Peyer's patch (tissue), 4 donors: Measurements from ENCODE around the gene NUDT1. TPM values are rescaled to one million over a fixed set of nuclear protein-coding genes. Genes with fewer than 3 reads are reported as not detected.
A peak's percentile ranks its signal among the peaks of the same experiment; 100 is the strongest.

Experiments
- DNase-seq, 3 donors: peaks; one replicate each; pipeline ENCODE4 v3.0.0-alpha.2; 2017 to 2019
- H3K27ac ChIP-seq, 4 donors: fragments of 200-600 bp; sonication (generic); one replicate each; pipeline ENCODE4 v1.5.1; 2016 to 2019
- H3K27me3 ChIP-seq, 2 donors: fragments of 200-600 bp; sonication (generic); one replicate each; pipeline ENCODE4 v1.5.1; 2019
- H3K36me3 ChIP-seq, 3 donors: fragments of 200-600 bp; sonication (generic); one replicate each; pipeline ENCODE4 v1.5.1; 2016 to 2019
- H3K4me1 ChIP-seq, 4 donors: fragments of 200-600 bp; sonication (generic); one replicate each; pipeline ENCODE4 v1.5.1; 2016 to 2019
- H3K4me3 ChIP-seq, 4 donors: fragments of 200-600 bp; sonication (generic); 1 replicate in 3 of 4; 2 replicates in 1 of 4; pipeline ENCODE4 v1.5.1; 2016 to 2019; ENCODE audit warnings: mild to moderate bottlenecking in 1 of 4
- H3K9me3 ChIP-seq, 4 donors: fragments of 200-600 bp; sonication (generic); one replicate each; pipeline ENCODE4 v1.5.1; 2016 to 2019; ENCODE audit warnings: mild to moderate bottlenecking in 1 of 4
- CTCF ChIP-seq, 6 experiments: fragments of 450-650 bp in 4 of 6; fragments of 200-600 bp in 2 of 6; sonication (generic) in 1 of 6; IDR thresholded peaks; one replicate each; pipeline ENCODE4 v1.5.1; 2017 to 2019; ENCODE audit warnings: antibody characterized with exemption in 6 of 6, mild to moderate bottlenecking in 3 of 6, moderate library complexity in 1 of 6
- POLR2A ChIP-seq, 2 donors: fragments of 450-650 bp; IDR thresholded peaks; one replicate each; pipeline ENCODE4 v1.5.1; 2017; ENCODE audit warnings: antibody characterized with exemption in 2 of 2, mild to moderate bottlenecking in 2 of 2, moderate library complexity in 2 of 2
- total RNA-seq, 4 donors: library from RNA; depleted of rRNA; stranded (reverse); fragments of >200 nt; gene quantifications; one replicate each; pipeline ENCODE4 v1.1.0, GENCODE V29; 2016

The NUDT1 gene
- total RNA-seq, 4 donors from 2014 or later, result 3.2 to 75.1 (median 11.6) TPM

- H3K4me1 ChIP-seq, result peaks cover 0 to 5% (median 0%) of the 10 kb centered on the region in 4 donors
- TF ChIP-seq CTCF (IDR thresholded peaks at IDR 0.05) (no peak), POLR2A (IDR thresholded peaks at IDR 0.05) (no peak)
- H3K9me3 ChIP-seq, result no peaks in the 10 kb centered on the region
- DNase-seq, result no peak
- H3K4me3 ChIP-seq, result no peak overlapping the region
- peak overlapping the region in 1 of 4 donors; percentile 28 for H3K27ac ChIP-seq
- H3K36me3 ChIP-seq, result no peaks in the 10 kb centered on the region
- no peaks in the 10 kb centered on the region for H3K27me3 ChIP-seq
Measured at GRCh38 chr7:2281541-2281940, 39.5 kb downstream of the NUDT1 start.

GRCh38 chr7:2282185-2282751 is 40.2 kb downstream of the NUDT1 start:
- Histone ChIP-seq H3K4me1 (peaks cover 0 to 5% (median 0%) of the 10 kb centered on the region in 4 donors), H3K9me3 (no peaks in the 10 kb centered on the region), H3K27me3 (no peaks in the 10 kb centered on the region), H3K27ac (no peak overlapping the region), H3K36me3 (no peaks in the 10 kb centered on the region), H3K4me3 (no peak overlapping the region)
- TF ChIP-seq POLR2A (IDR thresholded peaks at IDR 0.05) (no peak), CTCF (IDR thresholded peaks at IDR 0.05) (no peak)
- no peak for DNase-seq

GRCh38 chr7:2283074-2283473 is 41.0 kb downstream of the NUDT1 start:
- Histone ChIP-seq H3K4me3 (no peak overlapping the region), H3K9me3 (no peaks in the 10 kb centered on the region), H3K27ac (no peak overlapping the region), H3K27me3 (no peaks in the 10 kb centered on the region), H3K4me1 (peaks cover 0 to 5% (median 0%) of the 10 kb centered on the region in 4 donors), H3K36me3 (no peaks in the 10 kb centered on the region)
- no peak for DNase-seq
- TF ChIP-seq CTCF (IDR thresholded peaks at IDR 0.05), result no peak
- no peak for TF ChIP-seq POLR2A (IDR thresholded peaks at IDR 0.05)

- no peak overlapping the region for H3K27ac ChIP-seq
- no peaks in the 10 kb centered on the region for H3K9me3 ChIP-seq
- no peak overlapping the region for H3K4me3 ChIP-seq
- no peaks in the 10 kb centered on the region for H3K36me3 ChIP-seq
- H3K27me3 ChIP-seq, result no peaks in the 10 kb centered on the region
- TF ChIP-seq CTCF (IDR thresholded peaks at IDR 0.05) (no peak), POLR2A (IDR thresholded peaks at IDR 0.05) (no peak)
- DNase-seq, result no peak
- no peaks in the 10 kb centered on the region for H3K4me1 ChIP-seq
Measured at GRCh38 chr7:2287745-2288144, 45.7 kb downstream of the NUDT1 start.

GRCh38 chr7:2288503-2288902 is 46.5 kb downstream of the NUDT1 start:
- no peaks in the 10 kb centered on the region for H3K4me1 ChIP-seq
- H3K27me3 ChIP-seq, result no peaks in the 10 kb centered on the region
- no peak for TF ChIP-seq CTCF (IDR thresholded peaks at IDR 0.05)
- TF ChIP-seq POLR2A (IDR thresholded peaks at IDR 0.05), result no peak
- H3K9me3 ChIP-seq, result no peaks in the 10 kb centered on the region
- no peak for DNase-seq
- H3K36me3 ChIP-seq, result no peaks in the 10 kb centered on the region
- H3K27ac ChIP-seq, result no peak overlapping the region
- no peak overlapping the region for H3K4me3 ChIP-seq

- Histone ChIP-seq H3K36me3 (no peaks in the 10 kb centered on the region), H3K9me3 (no peaks in the 10 kb centered on the region), H3K4me1 (no peaks in the 10 kb centered on the region), H3K27me3 (no peaks in the 10 kb centered on the region), H3K4me3 (no peak overlapping the region), H3K27ac (no peak overlapping the region)
- DNase-seq, result no peak
- TF ChIP-seq CTCF (IDR thresholded peaks at IDR 0.05) (no peak), POLR2A (IDR thresholded peaks at IDR 0.05) (no peak)
Measured at GRCh38 chr7:2289111-2289586, 47.1 kb downstream of the NUDT1 start.
